ENCODE measurements around the gene RFX1.
"Not testable (repeated sequence)": the region's sequence is repeated elsewhere in the genome, so short reads cannot be mapped to it uniquely, and the experiment has no call there.

RFX1 gene

DNA sequence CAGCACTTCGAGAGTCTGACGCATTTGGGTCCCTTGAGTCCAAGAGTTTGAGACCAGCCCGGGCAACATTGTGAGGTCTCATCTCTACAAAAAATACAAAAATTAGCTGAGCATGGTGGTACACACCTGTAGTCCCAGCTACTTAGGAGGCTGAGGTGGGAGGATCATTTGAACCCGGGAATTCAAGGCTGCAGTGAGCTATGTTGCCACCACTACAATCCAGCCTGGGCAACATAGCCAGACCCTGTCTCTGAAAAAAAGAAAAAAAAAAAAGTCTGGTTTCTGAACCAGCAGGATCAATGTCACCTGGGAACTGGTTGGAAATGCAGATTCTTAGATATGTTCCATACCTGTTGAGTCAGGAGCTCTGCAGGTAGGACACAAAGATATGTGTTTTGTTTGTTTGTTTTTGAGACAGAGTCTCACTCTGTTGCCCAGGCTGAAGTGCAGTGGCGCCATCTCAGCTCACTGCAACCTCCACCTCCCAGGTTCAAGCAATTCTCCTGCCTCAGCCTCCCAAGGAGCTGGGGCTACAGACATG, 20.6 kb upstream of the RFX1 start:
- FAIRE-seq = not testable (repeated sequence)

DNA sequence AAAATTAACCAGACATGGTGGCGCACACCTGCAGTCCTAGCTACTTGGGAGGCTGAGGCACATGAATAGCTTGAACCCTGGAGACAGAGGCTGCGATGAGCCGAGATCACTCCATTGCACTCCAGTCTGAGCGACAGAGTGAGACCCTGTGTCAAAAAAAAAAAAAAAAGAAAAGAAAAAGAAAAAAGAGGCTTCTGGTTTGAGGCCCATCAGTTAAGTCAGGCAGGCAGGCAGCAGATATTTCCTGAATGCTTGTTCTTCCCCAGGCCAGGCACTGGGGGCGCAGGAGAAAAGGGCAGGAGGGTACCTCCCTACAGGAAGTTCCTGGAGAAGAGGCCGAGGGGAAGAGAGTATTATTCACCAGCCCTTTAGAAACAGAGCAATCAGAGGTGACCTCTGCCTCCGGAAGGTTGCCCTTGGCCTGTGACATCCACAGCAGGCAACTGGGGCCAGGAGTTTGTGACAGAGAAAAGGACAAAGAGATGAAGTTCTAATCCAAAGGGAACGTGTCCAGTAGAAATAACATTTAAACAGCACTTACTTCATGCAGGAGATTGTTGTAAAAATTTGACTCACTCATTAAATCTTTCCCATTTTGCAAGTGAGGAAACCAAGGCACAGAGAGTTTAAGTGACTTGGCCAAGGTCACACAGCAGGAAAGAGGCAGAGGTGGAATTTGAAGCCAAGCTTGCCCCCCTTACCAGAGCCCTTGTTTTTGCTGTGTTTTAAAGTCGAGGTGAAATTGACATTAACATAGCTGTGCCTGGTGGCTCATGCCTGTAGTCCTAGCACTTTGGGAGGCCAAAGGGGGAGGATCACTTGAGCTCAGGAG, 17.5 kb upstream of the RFX1 start:
- peak; percentile 84 for FAIRE-seq

DNA sequence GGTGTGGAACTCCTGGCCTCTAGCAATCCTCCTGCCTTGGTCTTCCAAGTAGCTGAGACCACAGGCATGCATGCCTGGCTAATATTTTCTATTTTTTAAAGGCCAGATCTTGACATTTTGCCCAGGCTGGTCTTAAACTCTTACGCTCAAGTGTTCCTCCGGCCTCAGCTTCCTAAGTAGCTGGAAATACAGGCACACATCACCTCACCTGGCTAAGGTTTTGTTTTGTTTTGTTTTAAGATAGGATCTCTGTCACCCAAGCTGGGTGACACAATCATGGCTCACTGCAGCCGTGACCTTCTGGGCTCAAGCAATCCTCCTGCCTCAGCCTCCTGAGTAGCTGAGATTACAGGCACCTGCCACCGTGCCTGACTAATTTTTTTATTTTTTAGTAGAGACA, 16.3 kb upstream of the RFX1 start:
- FAIRE-seq = no peak

DNA sequence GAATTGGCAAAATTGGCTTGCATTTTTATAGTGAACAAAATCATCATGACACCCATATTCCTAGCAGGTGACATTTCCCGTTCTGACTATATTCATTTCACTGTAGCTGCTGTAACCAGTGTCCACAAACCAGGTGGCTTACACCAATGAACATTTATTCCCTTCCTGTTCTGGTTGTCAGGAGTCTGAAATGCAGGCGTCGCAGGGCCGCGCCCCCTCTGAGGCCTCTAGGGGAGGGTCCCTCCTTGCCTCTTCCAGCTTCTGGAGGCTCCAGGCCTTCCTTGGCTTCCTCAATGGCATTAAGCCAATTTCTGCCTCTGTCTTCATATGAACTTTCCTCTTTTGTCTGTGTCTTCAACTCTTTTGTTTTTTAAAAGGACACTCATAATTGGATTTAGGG, 15.4 kb upstream of the RFX1 start:
- no peak for FAIRE-seq

DNA sequence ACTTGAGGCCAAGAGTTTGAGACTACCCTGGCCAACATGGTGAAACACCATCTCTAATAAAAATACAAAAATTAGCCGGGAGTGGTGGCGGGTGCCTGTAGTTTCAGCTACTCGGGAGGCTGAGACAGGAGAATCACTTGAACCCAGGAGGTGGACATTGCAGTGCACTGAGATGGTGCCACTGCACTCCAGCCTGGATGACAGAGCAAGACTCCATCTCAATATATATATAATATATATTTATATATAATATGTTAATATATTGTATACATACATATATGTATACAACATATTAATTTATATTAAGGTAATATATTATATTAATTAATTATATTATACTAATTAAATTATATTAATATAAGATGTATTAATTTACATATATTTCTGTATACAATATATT, 13.6 kb upstream of the RFX1 start:
- not testable (repeated sequence) for FAIRE-seq

DNA sequence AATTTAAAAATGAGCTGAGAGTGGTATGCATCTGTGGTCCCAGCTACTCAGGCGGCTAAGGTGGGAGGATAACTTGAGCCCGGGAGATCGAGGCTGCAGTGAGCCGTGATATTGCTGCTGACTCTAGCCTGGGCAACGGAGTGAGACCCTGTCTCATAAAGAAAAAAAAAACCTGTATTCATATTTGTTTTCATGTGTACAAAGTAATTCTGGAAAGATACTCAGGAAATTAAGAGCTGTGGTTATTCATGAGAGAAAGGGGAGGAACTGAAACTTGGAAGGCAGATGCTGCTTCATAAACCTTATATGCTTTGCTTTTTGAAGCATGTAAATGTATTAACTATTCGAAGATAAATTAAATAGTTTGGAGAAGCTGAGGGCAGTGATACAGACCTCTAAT, 13.0 kb upstream of the RFX1 start:
- no peak for FAIRE-seq

DNA sequence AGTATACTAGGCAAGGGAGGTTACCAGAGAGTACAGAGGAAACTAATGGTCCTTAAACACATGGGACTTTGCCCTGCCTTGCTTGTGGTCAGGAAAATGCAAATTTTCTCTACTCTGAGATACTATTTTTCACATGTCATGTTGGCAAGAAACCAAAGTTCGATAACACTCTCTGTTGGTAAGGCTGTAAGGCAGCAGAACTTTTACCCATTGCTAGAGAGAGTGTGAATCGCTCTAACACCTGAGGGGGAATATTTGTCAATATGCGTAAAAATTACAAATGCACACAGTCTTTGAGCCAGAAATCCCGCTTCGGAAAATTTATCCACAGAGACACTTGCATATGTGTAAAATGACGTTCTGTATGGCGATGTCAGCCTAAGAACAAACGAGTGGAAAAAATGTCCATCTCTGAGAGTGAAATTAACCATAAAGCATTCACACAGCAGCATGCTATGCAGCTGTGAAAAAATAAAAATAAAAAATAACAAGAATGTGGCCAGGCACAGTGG, 9.5 kb upstream of the RFX1 start:
- FAIRE-seq = no peak

DNA sequence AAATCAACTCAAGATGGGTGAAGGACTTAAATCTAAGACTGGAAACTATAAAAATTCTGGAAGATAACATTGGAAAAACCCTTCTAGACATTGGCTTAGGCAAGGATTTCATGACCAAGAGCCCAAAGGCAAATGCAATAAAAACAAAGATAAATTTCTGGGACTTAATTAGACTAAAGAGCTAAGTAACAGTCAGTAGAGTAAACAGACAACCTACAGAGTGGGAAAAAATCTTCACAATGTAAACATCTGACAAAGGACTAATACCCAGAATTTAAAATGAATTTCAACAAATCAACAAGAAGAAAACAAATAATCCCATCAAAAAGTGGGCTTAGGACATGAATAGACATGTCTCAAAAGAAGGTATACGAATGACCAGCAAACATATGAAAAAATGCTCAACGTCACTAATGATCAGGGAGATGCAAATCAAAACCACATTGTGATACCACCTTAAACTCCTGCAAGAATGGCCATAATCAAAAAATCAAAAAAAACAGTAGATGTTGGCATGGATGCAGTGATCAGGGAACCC, 6.3 kb upstream of the RFX1 start:
- FAIRE-seq = no peak

DNA sequence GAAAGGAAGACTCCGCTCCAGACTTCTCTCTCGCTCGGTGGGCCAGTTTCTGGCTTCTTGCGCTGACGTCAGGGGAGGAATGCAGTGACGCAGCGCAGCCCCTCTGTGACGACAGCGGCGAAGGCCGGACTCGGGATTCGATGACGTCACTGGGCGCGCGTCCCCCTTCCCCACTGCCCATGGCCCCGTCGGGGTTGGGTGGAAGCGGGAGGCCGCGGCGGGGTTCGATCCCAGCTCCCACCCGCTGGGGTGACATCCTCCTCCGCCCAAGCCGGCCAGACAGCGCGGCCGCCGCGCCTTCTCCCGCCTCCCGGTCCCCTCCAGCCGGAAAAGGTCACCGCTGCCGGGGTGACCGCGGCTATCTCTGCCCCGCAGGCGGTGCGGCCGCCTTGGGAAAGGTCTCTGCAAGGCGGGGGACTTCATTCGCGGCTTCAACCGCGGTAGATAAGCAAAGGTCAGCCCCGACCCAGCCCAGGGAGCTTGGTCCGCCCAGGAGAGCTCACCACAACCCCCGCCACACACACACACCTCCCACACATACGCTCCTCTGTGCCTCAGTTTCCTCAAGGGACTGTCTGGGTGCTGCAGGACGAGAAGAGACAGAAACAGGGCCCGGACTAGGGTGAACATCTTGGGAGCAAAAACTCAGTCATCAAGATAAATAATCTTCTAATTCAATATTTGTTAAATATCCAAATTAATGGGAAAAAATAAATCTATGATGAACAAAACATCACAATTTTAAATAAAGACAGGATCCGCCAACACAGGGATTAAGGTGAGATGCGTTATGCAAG, 844 bp upstream of the RFX1 start:
- FAIRE-seq = no peak

DNA sequence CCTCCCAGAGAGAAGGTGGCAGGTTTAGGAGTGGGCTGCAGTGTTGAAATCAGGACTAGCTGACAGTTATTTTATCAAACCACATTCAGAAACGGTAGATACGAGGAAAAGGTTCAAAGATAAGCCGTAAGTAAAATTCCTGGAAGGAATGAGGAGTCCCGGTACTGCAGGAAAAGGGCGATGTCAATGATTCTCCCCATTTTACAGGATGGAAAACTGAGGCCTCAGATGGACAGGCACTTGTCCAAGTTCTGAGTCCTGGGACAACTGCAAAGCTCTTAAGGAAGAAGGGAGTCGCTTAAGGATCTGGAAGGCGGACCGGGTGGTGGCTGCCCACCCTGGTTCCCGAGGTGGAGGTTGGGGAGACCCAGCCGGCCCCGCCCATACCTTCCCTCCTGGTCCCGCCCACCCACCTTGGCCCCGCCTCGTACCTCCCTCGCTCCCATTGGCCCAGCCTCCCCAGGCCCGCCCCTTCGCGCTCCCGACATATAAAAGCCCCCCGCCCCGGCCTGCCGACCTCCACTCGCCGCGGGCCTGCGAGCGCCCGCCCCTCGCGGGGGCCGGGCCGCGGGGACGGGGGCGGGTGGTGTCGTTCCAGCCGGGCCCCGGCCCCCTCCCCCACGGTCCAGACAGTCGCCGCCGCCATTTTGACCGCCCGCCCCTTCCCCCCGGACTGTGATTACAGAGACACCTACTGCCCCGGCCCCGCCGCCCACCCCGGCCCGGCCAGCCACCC, 603 bp downstream of the RFX1 start:
- FAIRE-seq = no peak

DNA sequence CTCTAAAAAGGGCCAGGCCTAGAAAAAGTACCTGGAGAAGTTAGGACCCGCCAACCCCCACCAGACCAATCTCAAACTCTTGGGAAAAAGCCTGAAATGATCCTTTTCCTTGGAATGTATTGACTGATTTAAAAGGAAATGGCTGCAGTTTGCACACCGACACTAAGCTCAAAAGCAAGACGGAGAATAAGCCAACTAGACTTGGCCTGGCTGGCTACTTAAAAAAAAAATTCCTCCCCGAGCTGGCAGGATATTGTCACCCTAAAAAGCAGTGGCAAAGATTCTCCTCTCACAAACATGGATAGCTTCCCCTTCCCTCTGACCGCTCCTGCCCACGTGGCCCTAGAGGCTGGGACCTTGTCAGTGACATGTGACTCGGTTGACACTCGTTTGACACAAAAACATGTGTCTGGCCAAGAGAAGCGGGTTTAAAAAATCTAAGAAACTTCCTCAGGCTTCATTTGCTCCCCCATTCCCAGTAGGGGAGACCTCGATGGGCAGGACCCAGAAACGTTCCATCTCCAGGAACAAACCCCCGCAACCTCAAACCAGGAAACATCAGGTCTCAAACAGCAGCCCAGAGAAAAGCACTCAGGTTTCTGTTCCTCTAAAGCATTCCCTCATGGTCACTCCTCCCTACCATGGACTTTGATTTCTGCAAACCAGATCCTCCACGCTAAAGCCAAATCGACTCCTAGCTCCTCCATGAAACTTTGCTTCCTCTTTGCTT, 1.3 kb downstream of the RFX1 start:
- no peak for FAIRE-seq

DNA sequence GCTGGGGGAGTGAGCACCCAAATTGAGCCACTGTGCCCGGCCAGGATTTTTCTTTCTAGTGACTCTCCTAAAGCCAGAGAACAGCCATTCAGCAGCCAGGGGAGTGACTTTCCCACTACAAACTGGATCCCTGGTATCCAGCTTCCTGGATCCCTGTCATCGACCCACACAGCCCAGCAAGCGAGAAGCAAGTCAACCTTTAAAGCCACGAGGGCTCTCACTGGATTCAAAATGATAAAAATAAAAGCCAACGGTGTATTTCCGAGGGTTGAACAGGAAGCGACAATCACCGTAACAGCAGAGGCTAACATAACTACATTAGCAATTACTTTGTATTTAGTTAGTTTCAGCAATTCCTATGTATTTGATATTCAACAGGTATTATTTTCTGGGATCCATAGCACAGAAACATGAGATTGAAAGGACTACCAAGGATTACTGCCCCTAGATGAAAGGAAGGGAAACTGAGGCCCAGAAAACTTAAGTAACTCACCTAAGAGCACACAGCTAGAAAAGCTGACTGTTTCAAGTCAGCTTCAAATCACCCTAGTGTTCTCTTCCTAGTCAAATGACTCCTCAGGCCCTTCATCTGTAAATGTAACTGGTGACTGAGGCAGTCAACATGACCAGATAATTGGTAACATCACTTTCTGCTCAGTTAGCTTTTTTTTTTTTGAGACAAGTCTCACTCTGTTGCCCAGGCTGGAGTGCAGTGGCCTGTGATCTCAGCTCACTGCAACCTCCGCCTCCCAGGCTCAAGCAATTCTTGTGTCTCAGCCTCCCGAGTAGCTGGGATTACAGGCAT, 2.7 kb downstream of the RFX1 start:
- FAIRE-seq = no peak

DNA sequence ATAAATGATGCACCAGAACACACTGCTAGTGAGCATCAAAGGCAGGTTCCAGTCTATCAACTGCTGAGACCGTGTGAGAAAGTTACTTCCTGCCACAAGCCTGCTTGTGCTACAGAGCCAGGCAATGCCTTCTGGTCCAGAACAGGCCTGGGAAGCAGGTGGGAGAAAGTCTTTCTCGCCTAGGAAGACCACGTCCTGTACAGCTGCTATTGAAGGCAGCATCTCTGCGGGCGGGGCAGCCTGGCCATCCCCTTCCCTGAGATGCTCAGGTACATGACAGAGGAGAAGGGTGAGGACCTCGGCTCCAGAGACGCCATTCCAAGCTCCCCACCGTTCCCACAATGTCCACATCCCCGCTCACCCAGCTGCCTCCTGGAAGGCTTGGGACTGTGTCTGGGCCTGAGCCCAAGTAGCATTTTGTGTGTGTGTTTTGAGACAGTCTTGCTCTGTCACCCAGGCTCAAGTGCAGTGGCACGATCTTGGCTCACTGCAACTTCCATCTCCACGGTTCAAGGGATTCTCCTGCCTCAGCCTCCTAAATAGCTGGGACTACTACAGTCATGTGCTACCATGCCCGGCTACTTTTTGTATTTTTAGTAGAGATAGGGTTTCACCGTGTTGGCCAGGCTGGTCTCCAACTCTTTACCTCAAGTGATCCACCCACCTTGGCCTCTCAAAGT, 3.4 kb downstream of the RFX1 start:
- FAIRE-seq = no peak

DNA sequence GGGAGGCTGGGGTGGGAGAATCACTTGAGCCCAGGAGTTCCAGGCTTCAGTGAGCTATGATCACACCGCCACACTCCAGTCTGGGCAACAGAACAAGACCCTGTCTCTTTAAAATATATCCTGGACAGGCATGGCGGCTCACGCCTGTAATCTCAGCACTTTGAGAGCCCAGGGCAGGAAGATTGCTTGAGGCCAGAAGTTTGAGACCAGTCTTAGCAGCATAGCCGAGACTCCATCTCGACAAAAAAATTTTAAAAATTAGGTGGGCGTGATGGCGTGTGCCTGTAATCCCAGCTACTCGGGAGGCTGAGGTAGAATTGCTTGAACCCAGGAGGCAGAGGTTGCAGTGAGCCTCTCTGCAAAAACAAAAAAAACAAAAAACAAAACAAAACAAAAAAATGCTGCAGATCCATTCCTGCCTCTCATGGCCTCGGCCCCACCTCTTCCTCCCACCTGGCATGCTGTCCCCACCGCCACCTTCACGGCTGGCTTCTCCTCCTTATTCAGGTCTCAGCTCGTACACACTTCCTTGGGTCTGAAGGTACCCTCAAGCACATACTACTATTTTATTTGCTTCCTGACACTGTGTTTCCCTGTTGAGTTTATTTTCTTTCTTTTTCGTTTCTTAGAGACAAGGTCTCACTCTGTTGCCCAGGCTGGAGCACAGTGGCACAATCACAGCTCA, 5.3 kb downstream of the RFX1 start:
- FAIRE-seq = no peak

DNA sequence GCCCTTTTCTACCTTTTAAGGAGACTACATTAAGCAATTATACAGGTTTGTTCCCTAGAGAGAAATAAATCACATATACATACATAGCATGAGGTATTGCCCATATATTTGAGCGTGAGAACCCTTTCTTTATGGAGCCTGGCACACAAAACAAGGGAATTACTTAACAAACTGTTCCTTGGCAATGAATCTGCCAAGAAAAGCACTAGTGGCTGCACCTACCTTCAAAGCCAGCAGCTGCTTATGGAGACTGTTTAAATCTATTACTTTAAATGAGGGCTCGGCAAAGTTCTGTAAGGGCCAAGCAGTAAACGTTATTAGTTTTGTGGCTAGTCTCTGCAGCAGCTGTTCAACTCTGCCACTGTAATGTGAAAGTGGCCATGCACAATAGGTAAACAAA, 7.0 kb downstream of the RFX1 start:
- no peak for FAIRE-seq

DNA sequence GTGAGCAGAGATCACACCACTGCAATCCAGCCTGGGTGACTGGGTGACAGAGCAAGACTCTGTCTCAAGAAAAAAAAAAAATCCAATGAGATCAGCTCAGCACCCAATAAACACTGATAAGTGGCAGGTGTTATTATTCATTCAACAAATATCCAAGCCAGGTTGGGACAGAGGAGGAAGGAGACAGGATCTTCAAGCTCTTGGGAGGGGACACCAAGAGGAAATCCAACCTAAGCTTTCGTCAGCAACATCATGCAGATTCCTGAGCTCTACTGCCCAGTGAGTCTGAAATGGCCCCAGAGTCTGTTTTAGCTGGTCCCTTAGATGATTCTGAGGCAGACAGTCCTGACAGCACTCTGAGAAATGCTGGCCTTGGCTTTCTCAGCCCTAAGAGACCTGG, 7.7 kb downstream of the RFX1 start:
- FAIRE-seq = no peak

DNA sequence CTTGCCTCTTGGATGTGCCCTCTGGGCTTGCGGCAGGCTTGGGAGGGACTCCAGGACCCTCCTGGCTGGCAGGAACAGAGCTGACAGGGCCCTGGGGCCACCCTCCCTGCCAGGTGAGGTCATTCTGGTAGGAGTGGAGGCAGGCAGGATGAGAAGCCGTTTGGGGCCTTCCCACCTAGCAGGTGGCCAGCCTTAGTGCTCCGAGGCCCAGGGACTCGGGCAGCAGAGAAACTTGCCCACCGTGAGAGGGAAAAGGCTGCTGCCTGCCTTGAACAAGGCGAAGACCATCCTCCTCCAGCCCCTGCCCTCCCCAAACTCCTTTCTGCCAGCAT, 8.5 kb downstream of the RFX1 start:
- no peak for FAIRE-seq

DNA sequence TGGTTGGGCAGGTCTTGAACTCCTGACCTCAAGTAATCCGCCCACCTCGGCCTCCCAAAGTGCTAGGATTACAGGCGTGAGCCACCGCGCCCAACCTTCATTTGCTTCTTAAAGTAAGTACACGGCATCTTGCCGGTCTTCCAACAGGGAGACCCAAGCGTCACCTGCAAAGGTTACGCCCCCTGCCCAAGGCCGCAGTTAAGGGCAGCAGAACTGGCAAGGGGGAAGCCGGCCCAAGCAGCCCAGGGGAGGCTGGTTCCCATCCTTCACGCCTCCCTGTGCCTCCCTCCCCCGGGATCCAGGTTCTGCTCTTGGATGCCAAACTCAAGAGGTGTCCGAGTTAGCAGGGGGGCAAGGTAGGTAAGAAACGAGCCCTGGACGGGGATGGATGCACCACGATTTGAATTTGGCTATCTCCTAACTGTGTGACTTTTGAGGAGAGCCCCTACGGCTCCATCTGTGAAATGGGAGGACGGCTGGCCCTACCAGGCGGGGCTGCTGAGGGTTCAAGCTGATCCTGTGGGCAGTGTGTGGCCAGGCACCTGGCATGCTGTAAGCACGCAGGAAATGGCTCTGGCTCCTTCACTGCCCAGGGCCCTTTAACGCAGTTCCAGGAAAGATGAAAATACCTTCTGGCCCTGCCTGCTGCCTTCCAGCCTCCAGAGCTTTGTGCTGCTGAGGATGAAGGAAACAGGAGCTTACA, 9.0 kb downstream of the RFX1 start:
- no peak for FAIRE-seq
